ENCODE results near the gene COIL.
A peak's percentile ranks its signal among the peaks of the same experiment; 100 is the strongest.

The COIL gene, protein sequence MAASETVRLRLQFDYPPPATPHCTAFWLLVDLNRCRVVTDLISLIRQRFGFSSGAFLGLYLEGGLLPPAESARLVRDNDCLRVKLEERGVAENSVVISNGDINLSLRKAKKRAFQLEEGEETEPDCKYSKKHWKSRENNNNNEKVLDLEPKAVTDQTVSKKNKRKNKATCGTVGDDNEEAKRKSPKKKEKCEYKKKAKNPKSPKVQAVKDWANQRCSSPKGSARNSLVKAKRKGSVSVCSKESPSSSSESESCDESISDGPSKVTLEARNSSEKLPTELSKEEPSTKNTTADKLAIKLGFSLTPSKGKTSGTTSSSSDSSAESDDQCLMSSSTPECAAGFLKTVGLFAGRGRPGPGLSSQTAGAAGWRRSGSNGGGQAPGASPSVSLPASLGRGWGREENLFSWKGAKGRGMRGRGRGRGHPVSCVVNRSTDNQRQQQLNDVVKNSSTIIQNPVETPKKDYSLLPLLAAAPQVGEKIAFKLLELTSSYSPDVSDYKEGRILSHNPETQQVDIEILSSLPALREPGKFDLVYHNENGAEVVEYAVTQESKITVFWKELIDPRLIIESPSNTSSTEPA

DNA sequence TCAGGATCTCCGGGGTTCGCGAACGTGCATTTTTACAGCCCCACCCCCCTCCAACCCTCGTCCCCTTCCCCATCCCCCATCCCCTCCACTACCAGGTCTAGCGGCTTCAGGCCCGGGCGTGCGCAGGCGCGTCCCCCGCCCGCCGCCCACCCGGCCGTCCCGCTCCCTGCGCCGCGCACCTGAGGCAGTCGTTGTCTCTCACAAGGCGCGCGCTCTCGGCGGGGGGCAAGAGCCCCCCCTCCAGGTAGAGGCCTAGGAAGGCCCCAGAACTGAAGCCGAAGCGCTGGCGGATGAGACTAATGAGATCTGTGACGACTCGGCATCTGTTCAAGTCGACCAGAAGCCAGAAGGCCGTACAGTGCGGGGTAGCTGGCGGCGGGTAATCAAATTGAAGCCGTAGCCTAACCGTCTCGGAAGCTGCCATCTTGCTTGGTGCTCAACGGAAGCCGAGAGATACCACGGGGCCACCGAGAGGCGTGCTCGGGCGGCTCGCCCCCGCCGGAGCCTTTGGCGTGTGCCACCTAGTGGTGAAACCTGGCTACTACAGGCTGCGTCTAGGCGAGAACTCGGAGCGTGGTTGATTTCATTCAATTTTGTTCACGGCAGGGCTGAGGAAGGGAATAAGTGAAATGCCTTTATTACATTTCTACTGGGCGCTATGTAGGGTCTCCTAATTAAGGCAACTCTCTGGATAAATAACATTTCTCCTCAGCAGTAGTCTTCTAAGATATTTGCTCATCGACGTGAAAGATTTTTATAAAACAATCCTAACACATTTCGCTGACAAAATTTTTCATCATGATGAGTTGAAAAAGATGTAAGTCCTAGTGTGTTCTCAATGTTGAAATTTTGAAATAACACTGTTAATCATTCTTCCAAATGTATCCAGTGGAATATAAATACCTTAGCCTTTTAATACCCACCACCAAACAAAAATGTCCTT lies at the start of gene COIL:
TSS of gene COIL (minus strand) at position 455 of the 943 bp plus-strand sequence. CDS start at position 424, 31 bp downstream.
- H3K27me3 ChIP-seq (replicated peaks): no peaks in the 10 kb centered on the region
- no peaks in the 10 kb centered on the region for H3K36me3 ChIP-seq (replicated peaks)
- DNase-seq: peak; percentile 87
- TF ChIP-seq, protein P1, sequence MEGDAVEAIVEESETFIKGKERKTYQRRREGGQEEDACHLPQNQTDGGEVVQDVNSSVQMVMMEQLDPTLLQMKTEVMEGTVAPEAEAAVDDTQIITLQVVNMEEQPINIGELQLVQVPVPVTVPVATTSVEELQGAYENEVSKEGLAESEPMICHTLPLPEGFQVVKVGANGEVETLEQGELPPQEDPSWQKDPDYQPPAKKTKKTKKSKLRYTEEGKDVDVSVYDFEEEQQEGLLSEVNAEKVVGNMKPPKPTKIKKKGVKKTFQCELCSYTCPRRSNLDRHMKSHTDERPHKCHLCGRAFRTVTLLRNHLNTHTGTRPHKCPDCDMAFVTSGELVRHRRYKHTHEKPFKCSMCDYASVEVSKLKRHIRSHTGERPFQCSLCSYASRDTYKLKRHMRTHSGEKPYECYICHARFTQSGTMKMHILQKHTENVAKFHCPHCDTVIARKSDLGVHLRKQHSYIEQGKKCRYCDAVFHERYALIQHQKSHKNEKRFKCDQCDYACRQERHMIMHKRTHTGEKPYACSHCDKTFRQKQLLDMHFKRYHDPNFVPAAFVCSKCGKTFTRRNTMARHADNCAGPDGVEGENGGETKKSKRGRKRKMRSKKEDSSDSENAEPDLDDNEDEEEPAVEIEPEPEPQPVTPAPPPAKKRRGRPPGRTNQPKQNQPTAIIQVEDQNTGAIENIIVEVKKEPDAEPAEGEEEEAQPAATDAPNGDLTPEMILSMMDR (IDR thresholded peaks at IDR 0.05; ENCODE audit: low read depth, low read length, missing control alignments): peak; percentile 99
- in situ Hi-C loops (cut with HindIII; ENCODE audit: low pct_ligation_motif_present, low sequenced_read_pairs): no loop called here
- H3K4me3 ChIP-seq (ENCODE audit: low read depth, low read length): peak within 1 kb of the TSS; percentile 85
- peak within 1 kb of the TSS; percentile 74 for H3K27ac ChIP-seq

DNA sequence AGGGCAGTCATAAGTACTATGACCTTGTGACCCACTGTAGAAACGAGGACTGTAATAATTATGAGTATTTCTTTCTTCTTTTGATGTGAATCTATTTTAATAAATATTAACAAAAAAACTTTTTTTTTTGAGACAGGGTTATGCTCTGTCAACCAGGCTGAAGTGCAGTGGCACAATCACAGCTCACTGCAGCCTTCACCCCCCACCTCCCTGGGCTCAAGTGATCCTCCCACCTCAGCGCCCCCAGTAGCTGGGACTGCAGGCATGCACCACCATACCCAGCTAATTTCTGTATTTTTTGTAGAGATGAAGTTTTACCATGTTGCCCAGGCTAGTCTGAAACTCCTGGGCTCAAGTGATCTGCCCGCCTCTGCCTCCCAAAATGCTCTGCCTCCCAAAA lies 49.6 kb upstream of the COIL start:
- in situ Hi-C loops (cut with HindIII; ENCODE audit: low pct_ligation_motif_present, low sequenced_read_pairs): no loop called here
- Histone ChIP-seq H3K27ac (no peak overlapping the region), H3K4me3 (ENCODE audit: low read depth, low read length) (no peak overlapping the region), H3K36me3 (replicated peaks) (no peaks in the 10 kb centered on the region), H3K27me3 (replicated peaks) (no peaks in the 10 kb centered on the region)
- TF ChIP-seq, protein P1 (IDR thresholded peaks at IDR 0.05; ENCODE audit: low read depth, low read length, missing control alignments): no peak
- no peak for DNase-seq

DNA sequence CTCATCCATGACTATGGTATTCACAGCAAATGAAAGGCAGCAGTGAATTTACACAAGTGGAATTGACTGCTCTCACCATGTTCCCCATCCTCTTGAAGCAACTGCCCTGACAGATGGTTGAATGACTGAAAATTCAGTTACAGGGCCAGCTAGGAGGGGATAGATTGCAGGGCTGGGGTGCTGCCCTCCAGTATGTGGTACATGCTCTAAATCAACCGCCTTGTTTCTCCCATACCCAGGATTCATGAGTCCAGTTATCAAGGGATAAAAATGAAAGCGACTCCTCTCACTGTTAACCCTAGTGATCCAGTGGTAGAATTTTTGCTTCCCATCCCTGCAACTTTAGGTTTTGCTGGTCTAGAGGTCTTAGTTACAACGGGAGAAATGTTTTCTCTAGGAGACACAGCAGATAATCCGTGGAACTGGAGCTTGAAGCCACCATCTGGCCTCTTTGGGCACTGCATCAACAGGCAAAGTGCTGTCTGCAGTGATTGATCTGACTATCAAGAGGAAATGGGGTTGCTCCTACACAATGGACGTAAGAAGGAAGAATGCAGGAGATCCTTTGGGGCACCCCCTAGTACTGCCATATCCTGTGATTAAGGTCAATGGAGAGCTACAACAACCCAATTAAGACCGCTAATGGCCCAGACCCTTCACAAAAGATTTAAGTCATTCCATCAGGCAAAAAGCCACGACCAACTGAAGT lies 49.0 kb upstream of the COIL start:
- H3K27me3 ChIP-seq (replicated peaks): no peaks in the 10 kb centered on the region
- no peak overlapping the region for H3K27ac ChIP-seq
- H3K4me3 ChIP-seq (ENCODE audit: low read depth, low read length): no peak overlapping the region
- no peaks in the 10 kb centered on the region for H3K36me3 ChIP-seq (replicated peaks)
- peak; percentile 61 for DNase-seq
- TF ChIP-seq, protein P1 (IDR thresholded peaks at IDR 0.05; ENCODE audit: low read depth, low read length, missing control alignments): peak; percentile 82
- in situ Hi-C loops (cut with HindIII; ENCODE audit: low pct_ligation_motif_present, low sequenced_read_pairs): no loop called here

DNA sequence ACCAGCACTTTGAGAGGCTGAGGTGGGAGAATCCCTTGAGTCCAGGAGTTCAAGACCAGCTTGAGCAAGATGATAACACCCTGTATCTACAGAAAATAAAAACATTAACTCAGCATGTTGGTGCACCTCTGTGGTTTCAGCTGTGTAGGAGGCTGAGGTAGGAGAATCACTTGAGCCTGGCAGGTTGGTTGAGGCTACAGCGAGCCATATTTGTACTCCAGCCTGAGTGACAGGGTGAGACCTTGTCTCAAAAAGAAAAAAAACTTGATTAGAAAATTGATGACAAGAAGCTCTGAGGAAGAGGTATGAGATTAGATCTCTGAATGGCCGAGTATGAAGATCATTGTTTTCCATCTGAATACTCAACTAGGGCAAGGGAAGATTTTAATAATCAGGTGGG lies 48.1 kb upstream of the COIL start:
- no peaks in the 10 kb centered on the region for H3K36me3 ChIP-seq (replicated peaks)
- TF ChIP-seq, protein P1 (IDR thresholded peaks at IDR 0.05; ENCODE audit: low read depth, low read length, missing control alignments): no peak
- no peak overlapping the region for H3K27ac ChIP-seq
- H3K27me3 ChIP-seq (replicated peaks): no peaks in the 10 kb centered on the region
- in situ Hi-C loops (cut with HindIII; ENCODE audit: low pct_ligation_motif_present, low sequenced_read_pairs): no loop called here
- H3K4me3 ChIP-seq (ENCODE audit: low read depth, low read length): no peak overlapping the region
- DNase-seq: no peak

DNA sequence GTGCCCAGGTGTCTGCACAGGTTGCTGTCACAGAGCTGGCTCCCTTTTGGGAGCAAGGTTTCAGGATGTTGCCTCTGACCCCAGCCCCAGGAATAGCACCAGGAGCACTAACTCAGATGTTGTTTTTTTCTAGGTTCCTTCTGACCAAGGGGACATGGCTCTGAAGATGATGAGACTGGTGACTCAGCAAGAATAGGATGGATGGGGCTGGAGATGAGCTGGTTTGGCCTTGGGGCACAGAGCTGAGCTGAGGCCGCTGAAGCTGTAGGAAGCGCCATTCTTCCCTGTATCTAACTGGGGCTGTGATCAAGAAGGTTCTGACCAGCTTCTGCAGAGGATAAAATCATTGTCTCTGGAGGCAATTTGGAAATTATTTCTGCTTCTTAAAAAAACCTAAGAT lies 45.2 kb upstream of the COIL start:
- no peaks in the 10 kb centered on the region for H3K27me3 ChIP-seq (replicated peaks)
- TF ChIP-seq, protein P1 (IDR thresholded peaks at IDR 0.05; ENCODE audit: low read depth, low read length, missing control alignments): no peak
- DNase-seq: no peak
- H3K27ac ChIP-seq: no peak overlapping the region
- H3K4me3 ChIP-seq (ENCODE audit: low read depth, low read length): no peak overlapping the region
- H3K36me3 ChIP-seq (replicated peaks): no peaks in the 10 kb centered on the region
- in situ Hi-C loops (cut with HindIII; ENCODE audit: low pct_ligation_motif_present, low sequenced_read_pairs): no loop called here
